Stimulated activated naive CD8-positive, alpha-beta T cell treated with anti-CD3 and anti-CD28 coated beads, Interleukin-15, Interleukin-2, amounts not matched to agents 100 ng/mL and 50 ng/mL, for 24 hours (primary cell): ENCODE measurements around the gene FREM2.

Experiments
- H3K27ac Mint-ChIP-seq: one replicate; pipeline ENCODE4 v1.8.0; 2021; ENCODE audit warnings: mild to moderate bottlenecking, mixed read lengths
- H3K27me3 Mint-ChIP-seq: one replicate; pipeline ENCODE4 v1.8.0; 2021; ENCODE audit warnings: mixed read lengths
- H3K36me3 Mint-ChIP-seq: one replicate; pipeline ENCODE4 v1.8.0; 2021; ENCODE audit warnings: low read depth, mixed read lengths
- H3K4me1 Mint-ChIP-seq: one replicate; pipeline ENCODE4 v1.8.0; 2021; ENCODE audit warnings: low read depth, mixed read lengths
- H3K4me3 Mint-ChIP-seq: one replicate; pipeline ENCODE4 v1.8.0; 2021; ENCODE audit warnings: mild to moderate bottlenecking, mixed read lengths
- H3K9me3 Mint-ChIP-seq: one replicate; pipeline ENCODE4 v1.8.0; 2021; ENCODE audit warnings: mixed read lengths

Gene FREM2

DNA sequence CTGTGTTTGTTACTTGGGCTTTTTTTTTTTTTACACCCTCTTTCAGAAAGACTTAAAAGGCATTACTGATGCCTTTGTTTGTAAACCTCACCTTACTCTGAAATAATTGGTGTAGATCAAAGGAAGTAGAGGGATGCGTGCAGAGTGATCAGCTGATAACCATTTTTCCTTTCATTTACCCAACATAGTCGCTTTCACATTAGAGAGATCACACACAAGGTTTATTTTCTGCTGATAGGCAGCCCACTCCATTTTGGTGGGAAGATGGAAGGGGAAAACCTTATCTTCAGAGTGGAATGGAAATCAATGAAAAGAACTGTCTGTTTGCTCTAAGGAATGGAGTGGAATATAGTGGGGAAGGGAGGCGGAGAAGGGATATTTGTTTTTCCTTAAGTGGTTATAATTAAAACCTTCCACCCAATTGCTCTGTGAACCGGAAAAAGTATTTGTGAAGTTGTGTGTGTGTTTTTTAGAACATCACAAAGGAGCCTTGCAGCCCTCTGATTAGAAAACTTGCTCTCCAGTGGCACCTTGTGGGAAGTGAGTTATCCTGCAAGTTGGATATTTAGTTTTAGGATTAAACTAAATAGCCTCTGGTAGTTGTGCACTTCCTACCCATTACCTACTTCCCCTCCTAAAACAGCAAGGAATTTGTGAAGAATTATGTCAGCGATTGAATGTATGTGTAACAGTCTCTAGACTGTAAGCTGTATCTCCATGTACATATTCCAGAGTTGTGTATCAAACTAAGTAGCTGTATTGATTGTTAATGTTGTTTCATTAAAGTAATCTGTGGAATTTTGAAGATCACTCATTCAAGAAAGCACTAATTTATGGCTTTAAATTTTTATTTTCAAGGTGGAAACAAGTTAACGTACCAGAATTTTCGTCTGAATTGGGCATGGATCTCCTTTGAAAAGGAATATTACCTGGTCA is 76.8 kb downstream of the FREM2 start:
- H3K36me3 Mint-ChIP-seq: no peaks in the 10 kb centered on the region
- peaks cover 7% of the 10 kb centered on the region for H3K9me3 Mint-ChIP-seq
- H3K27me3 Mint-ChIP-seq: peaks cover 8% of the 10 kb centered on the region
- H3K27ac Mint-ChIP-seq: no peak overlapping the region
- no peak overlapping the region for H3K4me3 Mint-ChIP-seq
- no peaks in the 10 kb centered on the region for H3K4me1 Mint-ChIP-seq

GRCh38 chr13:38766799-38767198 is 79.9 kb downstream of the FREM2 start:
- Mint-ChIP-seq H3K4me1 (no peaks in the 10 kb centered on the region), H3K27ac (no peak overlapping the region), H3K4me3 (no peak overlapping the region), H3K36me3 (no peaks in the 10 kb centered on the region), H3K27me3 (peaks cover under 1% of the 10 kb centered on the region), H3K9me3 (peaks cover 4% of the 10 kb centered on the region)

- no peaks in the 10 kb centered on the region for H3K36me3 Mint-ChIP-seq
- H3K27ac Mint-ChIP-seq: no peak overlapping the region
- H3K9me3 Mint-ChIP-seq: no peaks in the 10 kb centered on the region
- no peaks in the 10 kb centered on the region for H3K4me1 Mint-ChIP-seq
- H3K4me3 Mint-ChIP-seq: no peak overlapping the region
- H3K27me3 Mint-ChIP-seq: no peaks in the 10 kb centered on the region
Observed at GRCh38 chr13:38767506-38768265, 80.8 kb downstream of the FREM2 start.

- Mint-ChIP-seq H3K9me3 (no peaks in the 10 kb centered on the region), H3K27me3 (no peaks in the 10 kb centered on the region), H3K36me3 (no peaks in the 10 kb centered on the region), H3K27ac (no peak overlapping the region), H3K4me3 (no peak overlapping the region), H3K4me1 (no peaks in the 10 kb centered on the region)
Observed at GRCh38 chr13:38769526-38769925, 82.6 kb downstream of the FREM2 start.

DNA sequence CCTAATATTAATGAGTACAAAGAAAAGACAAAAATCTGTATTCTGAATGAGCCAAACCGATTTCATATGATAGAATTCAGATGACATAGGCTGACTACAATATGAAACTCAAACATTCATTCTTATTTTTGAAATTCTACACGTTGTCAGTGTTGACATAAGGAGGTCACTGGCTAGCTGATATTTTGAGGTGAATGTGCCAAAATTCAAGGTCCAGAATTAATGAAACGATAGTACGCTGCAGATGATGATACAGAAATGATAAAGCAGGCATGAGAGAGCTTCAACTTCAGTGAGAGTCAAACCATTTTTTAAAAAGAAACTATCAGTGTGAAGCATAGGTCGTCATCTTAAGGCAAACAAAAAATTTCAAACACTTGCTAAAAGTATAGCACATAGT is 88.2 kb downstream of the FREM2 start:
- Mint-ChIP-seq H3K27ac (no peak overlapping the region), H3K9me3 (peaks cover 5% of the 10 kb centered on the region), H3K4me3 (no peak overlapping the region), H3K4me1 (no peaks in the 10 kb centered on the region), H3K36me3 (no peaks in the 10 kb centered on the region), H3K27me3 (no peaks in the 10 kb centered on the region)

GRCh38 chr13:38777347-38778119 is 90.7 kb downstream of the FREM2 start:
- Mint-ChIP-seq H3K9me3 (peaks cover 5% of the 10 kb centered on the region), H3K27me3 (no peaks in the 10 kb centered on the region), H3K36me3 (no peaks in the 10 kb centered on the region), H3K4me3 (no peak overlapping the region), H3K27ac (no peak overlapping the region), H3K4me1 (no peaks in the 10 kb centered on the region)

GRCh38 chr13:38781539-38781938 is 94.7 kb downstream of the FREM2 start:
- H3K4me1 Mint-ChIP-seq: no peaks in the 10 kb centered on the region
- peaks cover 5% of the 10 kb centered on the region for H3K9me3 Mint-ChIP-seq

DNA sequence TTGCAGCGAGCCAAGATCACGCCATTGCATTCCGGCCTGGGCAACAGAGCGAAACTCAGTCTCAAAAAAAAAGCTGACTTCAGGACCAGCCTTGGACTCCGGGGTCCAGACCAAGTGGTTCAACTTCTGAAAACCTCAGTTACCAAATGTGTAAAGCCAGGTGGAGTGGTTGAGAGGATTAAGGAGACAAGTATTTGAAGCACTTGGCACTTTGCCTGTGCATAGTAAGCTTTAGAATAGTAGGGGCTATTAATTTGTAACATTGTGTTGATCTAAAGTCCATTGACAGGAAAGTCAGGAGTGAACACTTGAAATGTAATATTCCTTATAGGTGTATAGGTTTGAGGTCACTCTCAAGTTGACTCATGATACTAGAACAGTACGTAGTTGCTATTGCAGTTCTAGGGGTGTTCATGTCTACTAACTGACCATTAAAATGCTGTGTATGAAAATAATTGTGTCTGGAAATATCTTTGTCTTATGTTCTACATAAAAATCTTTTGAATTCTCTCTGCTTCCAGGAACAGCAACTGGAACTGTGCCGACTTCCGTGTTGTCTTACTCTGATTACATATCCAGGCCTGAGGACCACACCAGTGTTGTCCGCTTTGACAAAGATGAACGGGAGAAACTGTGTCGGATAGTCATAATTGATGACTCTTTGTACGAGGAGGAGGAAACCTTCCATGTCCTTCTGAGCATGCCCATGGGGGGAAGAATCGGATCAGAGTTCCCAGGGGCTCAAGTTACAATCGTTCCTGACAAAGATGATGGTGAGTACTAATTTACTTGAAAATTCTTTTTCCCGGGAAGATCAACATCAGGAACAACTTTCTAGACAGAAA is 97.4 kb downstream of the FREM2 start:
- H3K4me1 Mint-ChIP-seq: no peaks in the 10 kb centered on the region
- no peak overlapping the region for H3K27ac Mint-ChIP-seq
- no peaks in the 10 kb centered on the region for H3K36me3 Mint-ChIP-seq
- no peak overlapping the region for H3K4me3 Mint-ChIP-seq
- H3K27me3 Mint-ChIP-seq: no peaks in the 10 kb centered on the region
- no peaks in the 10 kb centered on the region for H3K9me3 Mint-ChIP-seq

More at GRCh38 chr13:38781539-38781938, 94.7 kb downstream of the FREM2 start:
- Mint-ChIP-seq H3K27me3 (no peaks in the 10 kb centered on the region), H3K4me3 (no peak overlapping the region), H3K36me3 (no peaks in the 10 kb centered on the region), H3K27ac (no peak overlapping the region)

DNA sequence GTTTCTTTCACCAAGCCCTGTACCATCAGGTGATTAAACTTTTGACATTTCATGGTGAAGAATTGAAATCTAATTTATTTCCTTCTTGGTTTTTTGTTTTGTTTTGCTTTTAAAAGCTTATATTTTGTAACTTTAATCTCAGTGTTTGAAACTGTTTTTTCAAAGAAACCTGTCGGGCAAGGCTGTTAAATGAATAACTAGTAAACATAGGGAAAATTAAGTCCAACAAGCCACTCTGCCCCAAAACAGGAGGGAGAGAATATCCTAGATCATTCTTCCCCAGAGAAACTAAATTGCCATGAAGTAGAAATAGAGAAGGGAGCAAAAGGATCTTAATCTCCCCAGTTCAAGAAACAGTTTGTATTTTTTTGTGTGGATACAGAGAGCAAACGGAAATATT is 98.2 kb downstream of the FREM2 start:
- no peaks in the 10 kb centered on the region for H3K9me3 Mint-ChIP-seq
- no peak overlapping the region for H3K27ac Mint-ChIP-seq
- no peak overlapping the region for H3K4me3 Mint-ChIP-seq
- no peaks in the 10 kb centered on the region for H3K36me3 Mint-ChIP-seq
- no peaks in the 10 kb centered on the region for H3K4me1 Mint-ChIP-seq
- H3K27me3 Mint-ChIP-seq: no peaks in the 10 kb centered on the region

DNA sequence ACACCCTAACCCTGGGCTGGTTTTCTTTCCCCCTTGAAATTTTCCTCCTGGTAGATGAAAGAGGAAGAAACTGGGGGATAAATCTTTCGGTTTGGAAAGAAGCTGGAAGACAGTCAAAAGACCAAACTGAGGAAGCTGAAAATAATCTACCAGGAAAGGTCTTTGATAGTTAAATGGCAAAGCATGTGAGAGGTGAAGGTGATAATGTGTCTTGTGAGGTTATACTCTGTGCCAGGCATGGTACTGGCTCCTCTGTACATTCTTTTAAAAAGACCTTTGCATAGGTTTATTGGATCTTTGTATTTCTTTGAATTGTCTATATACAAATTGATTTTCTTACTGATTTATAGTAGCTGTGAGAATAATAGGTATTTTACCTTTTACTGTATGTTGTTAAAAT is 98.6 kb downstream of the FREM2 start:
- no peak overlapping the region for H3K27ac Mint-ChIP-seq
- no peaks in the 10 kb centered on the region for H3K4me1 Mint-ChIP-seq
- no peaks in the 10 kb centered on the region for H3K36me3 Mint-ChIP-seq
- no peaks in the 10 kb centered on the region for H3K9me3 Mint-ChIP-seq
- H3K27me3 Mint-ChIP-seq: no peaks in the 10 kb centered on the region
- H3K4me3 Mint-ChIP-seq: no peak overlapping the region

- Mint-ChIP-seq H3K4me1 (no peaks in the 10 kb centered on the region), H3K9me3 (no peaks in the 10 kb centered on the region), H3K27me3 (no peaks in the 10 kb centered on the region), H3K36me3 (no peaks in the 10 kb centered on the region), H3K4me3 (no peak overlapping the region), H3K27ac (no peak overlapping the region)
Observed at GRCh38 chr13:38787550-38787949, 100.7 kb downstream of the FREM2 start.

DNA sequence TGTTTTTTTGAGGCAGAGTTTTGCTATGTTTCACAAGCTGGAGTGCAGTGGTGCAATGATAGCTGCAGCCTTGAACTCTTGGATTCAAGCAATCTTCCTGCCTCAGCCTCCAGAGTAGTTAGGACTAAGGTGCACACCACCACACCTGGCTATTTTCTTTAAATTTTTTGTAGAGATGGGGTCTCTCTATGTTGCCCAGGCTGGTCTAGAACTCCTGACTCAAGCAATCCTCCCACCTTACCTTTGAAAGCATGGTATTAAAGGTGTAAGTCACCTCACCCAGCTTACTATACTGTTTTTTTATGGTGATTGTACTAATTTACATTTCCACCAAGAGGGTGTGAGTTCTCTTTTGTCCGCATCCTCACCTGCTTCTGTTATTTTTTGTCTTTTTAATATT is 110.0 kb downstream of the FREM2 start:
- H3K36me3 Mint-ChIP-seq: no peaks in the 10 kb centered on the region
- no peak overlapping the region for H3K4me3 Mint-ChIP-seq
- H3K4me1 Mint-ChIP-seq: no peaks in the 10 kb centered on the region
- H3K9me3 Mint-ChIP-seq: no peaks in the 10 kb centered on the region
- no peak overlapping the region for H3K27ac Mint-ChIP-seq
- H3K27me3 Mint-ChIP-seq: no peaks in the 10 kb centered on the region

DNA sequence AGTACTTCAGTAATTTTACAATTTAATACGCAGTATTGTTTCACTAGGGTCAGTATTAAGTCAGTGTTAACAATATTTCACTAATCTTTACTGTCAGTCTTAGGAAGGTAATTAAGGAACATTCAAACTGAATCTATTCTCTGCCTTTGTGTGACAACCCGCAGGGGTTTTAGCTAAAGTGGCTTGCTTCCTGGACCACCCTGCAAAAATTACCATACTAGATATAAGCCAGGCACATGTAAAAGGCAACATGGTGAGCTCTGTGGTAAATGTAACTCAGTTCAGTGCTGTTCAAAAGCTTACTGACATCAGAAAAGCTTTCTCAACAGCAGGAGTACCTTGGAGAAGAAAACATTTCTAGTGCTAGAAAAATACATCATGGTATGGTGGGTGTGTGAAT is 116.7 kb downstream of the FREM2 start:
- Mint-ChIP-seq H3K27me3 (no peaks in the 10 kb centered on the region), H3K27ac (no peak overlapping the region), H3K36me3 (no peaks in the 10 kb centered on the region), H3K4me3 (no peak overlapping the region), H3K4me1 (no peaks in the 10 kb centered on the region), H3K9me3 (peaks cover 4% of the 10 kb centered on the region)

DNA sequence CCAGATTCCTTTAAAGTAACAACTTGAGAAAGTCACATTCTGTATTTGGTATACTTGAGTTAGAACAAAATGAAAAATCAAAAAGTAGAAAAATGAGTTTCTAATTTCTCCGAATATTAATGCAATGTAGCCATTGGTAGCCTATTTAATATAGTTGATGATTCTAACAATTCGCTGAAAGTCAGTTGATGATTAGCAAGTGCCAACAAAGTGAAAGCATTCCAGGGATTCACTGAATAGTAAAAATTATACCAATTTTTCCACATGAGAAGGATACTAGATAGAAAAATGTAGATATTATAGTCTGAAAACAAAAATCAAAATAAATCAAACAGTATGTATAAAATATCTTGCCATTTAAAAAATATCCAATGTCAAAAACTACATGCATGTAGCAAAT is 117.2 kb downstream of the FREM2 start:
- Mint-ChIP-seq H3K4me1 (no peaks in the 10 kb centered on the region), H3K9me3 (peaks cover 4% of the 10 kb centered on the region), H3K27ac (no peak overlapping the region), H3K27me3 (no peaks in the 10 kb centered on the region), H3K36me3 (no peaks in the 10 kb centered on the region), H3K4me3 (no peak overlapping the region)
